Measurements from ENCODE around the gene PPT2. TPM values are rescaled to one million over a fixed set of nuclear protein-coding genes. Genes with fewer than 3 reads are reported as not detected.

Gene PPT2
- total RNA-seq, 3 donors from 2014 or later (not counting 1 experiment from before 2014, with no cell fraction given) = 16.3 to 28.3 (median 19.0) TPM

GRCh38 chr6:32112431-32112980 lies 41.4 kb upstream of the PPT2 start:
- Histone ChIP-seq H3K4me3 (ENCODE audit: low read length) (no peak overlapping the region), H3K4me1 (ENCODE audit: control insufficient read depth, insufficient read depth, low read length) (peaks cover 9% of the 10 kb centered on the region), H3K27ac (ENCODE audit: low read length) (no peak overlapping the region), H3K36me3 (ENCODE audit: control insufficient read depth, insufficient read depth, low read length) (peaks cover 21% of the 10 kb centered on the region), H3K27me3 (ENCODE audit: control insufficient read depth, insufficient read depth, low read length) (peaks cover 11% of the 10 kb centered on the region), H3K9me3 (ENCODE audit: control insufficient read depth, insufficient read depth, low read length) (no peaks in the 10 kb centered on the region)
- peaks cover 7 to 33% of the 10 kb centered on the region in 2 donors for H3K4me1 Mint-ChIP-seq
- no peak overlapping the region for H3K4me3 Mint-ChIP-seq
- 91% methylated on average over 8 of the region's 9 CpGs for WGBS (ENCODE audit: insufficient coverage)
- peaks cover 11 to 16% of the 10 kb centered on the region in 2 donors for H3K27me3 Mint-ChIP-seq (ENCODE audit: low read depth in 2 of 2)
- ATAC-seq (no peak), DNase-seq (no peak)
- TF ChIP-seq CTCF (IDR thresholded peaks at IDR 0.05) = no peak
- H3K9me3 Mint-ChIP-seq = no peaks in the 10 kb centered on the region
- H3K36me3 Mint-ChIP-seq = no peaks in the 10 kb centered on the region
- peak overlapping the region; percentile 21 to 64 for H3K27ac Mint-ChIP-seq
- intact Hi-C loops (cut with micrococcal nuclease) = no loop called here

DNA sequence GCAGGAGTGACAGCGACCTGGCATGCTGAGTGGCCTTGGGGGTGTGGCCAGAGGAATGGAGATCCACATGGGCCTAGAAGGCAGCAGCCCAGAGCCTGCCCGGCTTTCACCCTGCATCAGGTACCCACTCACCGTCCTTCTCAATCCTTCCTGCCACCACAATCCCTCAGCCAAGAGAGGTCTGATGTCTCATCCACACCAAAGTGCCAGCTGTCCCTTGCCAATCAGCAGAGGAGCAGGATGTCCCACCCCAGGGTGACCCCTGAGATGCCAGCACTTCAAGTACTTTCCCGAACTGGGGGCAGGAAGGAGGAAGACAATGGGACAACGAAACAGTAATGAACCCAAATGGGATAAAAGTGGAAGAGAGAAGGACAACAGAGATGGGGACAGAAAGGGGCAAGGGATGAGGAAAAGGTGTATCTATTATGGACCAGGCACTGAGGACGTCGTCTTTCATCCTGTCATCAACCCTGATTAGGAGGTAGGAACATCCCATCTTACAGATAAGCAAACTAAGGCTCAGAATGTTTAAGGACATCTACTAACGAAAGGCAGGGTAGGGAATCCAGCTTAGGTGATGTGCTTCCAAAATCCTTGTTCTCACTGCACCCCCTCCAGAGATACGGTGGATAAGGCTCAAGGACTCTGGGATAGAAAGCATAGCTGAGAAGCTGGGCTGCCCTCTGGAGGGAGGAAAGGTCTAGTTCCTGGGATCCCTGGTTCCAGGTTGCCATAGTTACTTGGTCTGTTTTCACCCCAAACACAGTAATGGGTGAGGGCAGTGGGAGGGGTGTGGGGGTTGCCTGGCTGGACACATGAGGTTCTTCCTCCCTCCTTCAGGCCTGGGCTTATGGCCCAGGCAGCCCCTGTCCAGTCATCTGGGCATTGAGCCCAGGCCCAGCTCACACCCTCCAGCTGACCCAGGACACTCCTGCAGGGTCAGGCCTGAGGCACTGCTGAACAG lies 40.3 kb upstream of the PPT2 start:
- H3K4me1 Mint-ChIP-seq = peaks cover 5 to 27% of the 10 kb centered on the region in 2 donors
- H3K36me3 ChIP-seq (ENCODE audit: control insufficient read depth, insufficient read depth, low read length) = peaks cover 30% of the 10 kb centered on the region
- peak overlapping the region; percentile 4 to 48 for H3K27ac Mint-ChIP-seq
- no peak for TF ChIP-seq CTCF (IDR thresholded peaks at IDR 0.05)
- H3K36me3 Mint-ChIP-seq = no peaks in the 10 kb centered on the region
- no peaks in the 10 kb centered on the region for H3K9me3 ChIP-seq (ENCODE audit: control insufficient read depth, insufficient read depth, low read length)
- H3K27me3 ChIP-seq (ENCODE audit: control insufficient read depth, insufficient read depth, low read length) = peaks cover 4% of the 10 kb centered on the region
- intact Hi-C loops (cut with micrococcal nuclease) = no loop called here
- no peak overlapping the region for H3K4me3 Mint-ChIP-seq
- WGBS (ENCODE audit: insufficient coverage) = 95% methylated on average over 9 of the region's 9 CpGs
- peaks cover 6% of the 10 kb centered on the region for H3K4me1 ChIP-seq (ENCODE audit: control insufficient read depth, insufficient read depth, low read length)
- H3K27ac ChIP-seq (ENCODE audit: low read length) = no peak overlapping the region
- ATAC-seq (no peak), DNase-seq (no peak)
- no peaks in the 10 kb centered on the region for H3K9me3 Mint-ChIP-seq
- H3K4me3 ChIP-seq (ENCODE audit: low read length) = no peak overlapping the region
- peaks cover 4% of the 10 kb centered on the region in 2 donors for H3K27me3 Mint-ChIP-seq (ENCODE audit: low read depth in 2 of 2)

GRCh38 chr6:32114796-32115195 lies 39.1 kb upstream of the PPT2 start:
- Histone ChIP-seq H3K27me3 (ENCODE audit: control insufficient read depth, insufficient read depth, low read length) (no peaks in the 10 kb centered on the region), H3K36me3 (ENCODE audit: control insufficient read depth, insufficient read depth, low read length) (peaks cover 37% of the 10 kb centered on the region), H3K4me3 (ENCODE audit: low read length) (no peak overlapping the region), H3K27ac (ENCODE audit: low read length) (no peak overlapping the region), H3K4me1 (ENCODE audit: control insufficient read depth, insufficient read depth, low read length) (no peaks in the 10 kb centered on the region), H3K9me3 (ENCODE audit: control insufficient read depth, insufficient read depth, low read length) (no peaks in the 10 kb centered on the region)
- Mint-ChIP-seq H3K27ac (peak overlapping the region in 1 of 2 donors; percentile 48), H3K9me3 (no peaks in the 10 kb centered on the region), H3K4me3 (no peak overlapping the region), H3K27me3 (ENCODE audit: low read depth in 2 of 2) (no peaks in the 10 kb centered on the region), H3K36me3 (no peaks in the 10 kb centered on the region), H3K4me1 (peaks cover 0 to 27% of the 10 kb centered on the region in 2 donors)
- ATAC-seq = no peak
- WGBS (ENCODE audit: insufficient coverage) = 88% methylated on average over 8 of the region's 8 CpGs
- intact Hi-C loops (cut with micrococcal nuclease) = no loop called here
- TF ChIP-seq CTCF (IDR thresholded peaks at IDR 0.05) = no peak
- no peak for DNase-seq

Data from natural killer cell (primary cell).